Suppressor macrophage treated with lipopolysaccharide for 1 hour (primary cell): ENCODE results near the gene SATB2.
A peak's percentile ranks its signal among the peaks of the same experiment; 100 is the strongest.

Experiments used
- DNase-seq, 3 donors: peaks; one replicate each; pipeline ENCODE4 v3.0.0-alpha.2; 2020 to 2022

Gene SATB2

GRCh38 chr2:199317646-199318045 is 140.1 kb downstream of the SATB2 start:
- DNase-seq, result no peak

GRCh38 chr2:199316851-199317250 is 140.9 kb downstream of the SATB2 start:
- DNase-seq, result no peak

- DNase-seq, result peak in 2 of 3 donors; percentile 1 to 3
These were observed 142.2 kb downstream of the SATB2 start for GRCh38 chr2:199315299-199316179.

GRCh38 chr2:199312931-199313330 is 144.8 kb downstream of the SATB2 start:
- DNase-seq, result no peak

GRCh38 chr2:199310771-199311585 is 146.8 kb downstream of the SATB2 start:
- DNase-seq, result no peak

- no peak for DNase-seq
These were observed 147.8 kb downstream of the SATB2 start for GRCh38 chr2:199309973-199310372.

- no peak for DNase-seq
These were observed 148.3 kb downstream of the SATB2 start for GRCh38 chr2:199309411-199309810.

- no peak for DNase-seq
These were observed 149.2 kb downstream of the SATB2 start for GRCh38 chr2:199308567-199308966.

GRCh38 chr2:199307461-199307860 is 150.3 kb downstream of the SATB2 start:
- no peak for DNase-seq

GRCh38 chr2:199306116-199306515 is 151.6 kb downstream of the SATB2 start:
- no peak for DNase-seq

- DNase-seq, result no peak
These were observed 154.0 kb downstream of the SATB2 start for GRCh38 chr2:199303728-199304177.

GRCh38 chr2:199302851-199303250 is 154.9 kb downstream of the SATB2 start:
- no peak for DNase-seq

GRCh38 chr2:199288424-199288823 is 169.3 kb downstream of the SATB2 start:
- DNase-seq, result no peak

GRCh38 chr2:199282309-199282708 is 175.4 kb downstream of the SATB2 start:
- no peak for DNase-seq

- DNase-seq, result no peak
These were observed 178.6 kb downstream of the SATB2 start for GRCh38 chr2:199279146-199279545.

- DNase-seq, result no peak
These were observed 179.6 kb downstream of the SATB2 start for GRCh38 chr2:199278099-199278498.

- DNase-seq, result no peak
These were observed 184.7 kb downstream of the SATB2 start for GRCh38 chr2:199273042-199273511.

GRCh38 chr2:199261936-199262335 is 195.8 kb downstream of the SATB2 start:
- no peak for DNase-seq

- no peak for DNase-seq
These were observed 196.5 kb downstream of the SATB2 start for GRCh38 chr2:199261239-199261638.

- DNase-seq, result no peak
These were observed 198.1 kb downstream of the SATB2 start for GRCh38 chr2:199259671-199260070.

GRCh38 chr2:199258291-199258690 is 199.4 kb downstream of the SATB2 start:
- no peak for DNase-seq

GRCh38 chr2:199257261-199258224 is 200.2 kb downstream of the SATB2 start:
- DNase-seq, result no peak
